ENCODE results near the gene NUP85.
"Not testable (repeated sequence)": the region's sequence is repeated elsewhere in the genome, so short reads cannot be mapped to it uniquely, and the experiment has no call there.

The NUP85 gene

GRCh38 chr17:75205037-75205792, at the start of gene NUP85:
Gene NUP85, plus strand, starts transcription at chr17:75205679. Its CDS starts 83 bp downstream, at chr17:75205762.
- peak within 1 kb of the TSS; percentile 86 for H3K4me3 ChIP-seq
- TF ChIP-seq CTCF (IDR thresholded peaks at IDR 0.05), result no peak
- H3K27ac ChIP-seq, result peak within 1 kb of the TSS; percentile 79 to 87
- DNase-seq (ENCODE audit: low spot score), result peak; percentile 96

- not testable (repeated sequence) for DNase-seq (ENCODE audit: low spot score); H3K4me3 ChIP-seq; H3K27ac ChIP-seq
Observed at GRCh38 chr17:75158480-75158879, 47.0 kb upstream of the NUP85 start.

- H3K27ac ChIP-seq, result no peak overlapping the region
- no peak for DNase-seq (ENCODE audit: low spot score)
Observed at GRCh38 chr17:75159196-75160031, 46.1 kb upstream of the NUP85 start.

GRCh38 chr17:75160211-75160610, 45.3 kb upstream of the NUP85 start:
- no peak for DNase-seq (ENCODE audit: low spot score)
- H3K4me3 ChIP-seq, result no peak overlapping the region
- no peak for TF ChIP-seq CTCF (IDR thresholded peaks at IDR 0.05)
- no peak overlapping the region for H3K27ac ChIP-seq

More at GRCh38 chr17:75159196-75160031, 46.1 kb upstream of the NUP85 start:
- TF ChIP-seq CTCF (IDR thresholded peaks at IDR 0.05), result no peak
- H3K4me3 ChIP-seq, result no peak overlapping the region

GRCh38 chr17:75163074-75163473, 42.4 kb upstream of the NUP85 start:
- H3K4me3 ChIP-seq, result no peak overlapping the region
- no peak overlapping the region for H3K27ac ChIP-seq
- TF ChIP-seq CTCF (IDR thresholded peaks at IDR 0.05), result no peak
- no peak for DNase-seq (ENCODE audit: low spot score)

GRCh38 chr17:75164606-75165005, 40.9 kb upstream of the NUP85 start:
- DNase-seq (ENCODE audit: low spot score); H3K27ac ChIP-seq: not testable (repeated sequence)

GRCh38 chr17:75168998-75169397, 36.5 kb upstream of the NUP85 start:
- Histone ChIP-seq H3K27ac (no peak overlapping the region), H3K4me3 (no peak overlapping the region)
- no peak for DNase-seq (ENCODE audit: low spot score)
- no peak for TF ChIP-seq CTCF (IDR thresholded peaks at IDR 0.05)

More at GRCh38 chr17:75164606-75165005, 40.9 kb upstream of the NUP85 start:
- H3K4me3 ChIP-seq, result not testable (repeated sequence)

- Histone ChIP-seq H3K27ac (no peak overlapping the region), H3K4me3 (no peak overlapping the region)
- DNase-seq (ENCODE audit: low spot score), result no peak
- no peak for TF ChIP-seq CTCF (IDR thresholded peaks at IDR 0.05)
Observed at GRCh38 chr17:75173526-75173925, 32.0 kb upstream of the NUP85 start.

Data from coronary artery (tissue), 2 donors.